ENCODE data around the gene VAMP1.
"Not testable (repeated sequence)": the region's sequence is repeated elsewhere in the genome, so short reads cannot be mapped to it uniquely, and the experiment has no call there.

The VAMP1 gene, protein sequence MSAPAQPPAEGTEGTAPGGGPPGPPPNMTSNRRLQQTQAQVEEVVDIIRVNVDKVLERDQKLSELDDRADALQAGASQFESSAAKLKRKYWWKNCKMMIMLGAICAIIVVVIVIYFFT

GRCh38 chr12:6470375-6471163 lies at the start of gene VAMP1:
Gene VAMP1, minus strand, starts transcription at chr12:6470677. Its CDS starts 146 bp downstream, at chr12:6470531.
- peak; percentile 97 for DNase-seq (ENCODE audit: low read depth in 2 of 2)

GRCh38 chr12:6520186-6520585 lies 49.7 kb upstream of the VAMP1 start:
- no peak for DNase-seq (ENCODE audit: low read depth in 2 of 2)

DNA sequence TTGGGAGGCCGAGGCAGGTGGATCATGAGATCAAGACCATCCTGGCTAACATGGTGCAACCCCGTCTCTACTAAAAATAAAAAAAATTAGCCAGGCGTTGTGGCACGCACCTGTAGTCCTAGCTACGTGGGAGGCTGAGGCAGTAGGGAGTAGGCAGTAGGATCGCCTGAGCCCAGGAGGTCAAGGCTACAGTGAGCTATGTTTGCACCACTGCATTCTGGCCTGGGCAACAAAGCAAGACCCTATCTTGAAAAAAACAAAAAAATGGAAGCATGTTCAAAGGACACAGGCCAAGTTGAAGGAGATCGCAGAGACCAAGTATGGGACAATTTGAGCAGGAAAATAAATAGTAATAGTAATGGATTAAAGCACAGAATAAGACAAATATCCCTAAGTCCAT lies 37.6 kb upstream of the VAMP1 start:
- DNase-seq (ENCODE audit: low read depth in 2 of 2): no peak

- no peak for DNase-seq (ENCODE audit: low read depth in 2 of 2)
These were observed 36.9 kb upstream of the VAMP1 start for GRCh38 chr12:6507102-6507998.

- no peak for DNase-seq (ENCODE audit: low read depth in 2 of 2)
These were observed 30.0 kb upstream of the VAMP1 start for GRCh38 chr12:6500466-6500865.

DNA sequence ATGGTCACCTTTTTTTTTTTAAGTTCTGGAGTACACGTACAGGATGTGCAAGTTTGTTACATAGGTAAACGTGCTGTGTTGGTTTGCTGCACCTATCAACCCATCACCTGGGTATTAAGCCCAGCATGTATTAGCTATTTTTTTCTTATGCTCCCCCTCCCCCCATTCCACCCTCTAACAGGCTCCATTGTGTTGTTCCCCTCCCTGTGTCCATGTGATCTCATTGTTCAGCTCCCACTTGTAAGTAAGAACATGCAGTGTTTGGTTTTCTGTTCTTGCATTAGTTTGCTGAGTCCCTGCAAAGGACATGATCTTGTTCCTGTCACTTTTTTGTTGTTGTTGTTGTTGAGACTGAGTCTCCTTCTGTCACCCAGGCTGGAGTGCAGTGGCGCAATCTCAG lies 26.8 kb upstream of the VAMP1 start:
- not testable (repeated sequence) for DNase-seq (ENCODE audit: low read depth in 2 of 2)

- no peak for DNase-seq (ENCODE audit: low read depth in 2 of 2)
These were observed 24.5 kb upstream of the VAMP1 start for GRCh38 chr12:6494968-6495367.

DNA sequence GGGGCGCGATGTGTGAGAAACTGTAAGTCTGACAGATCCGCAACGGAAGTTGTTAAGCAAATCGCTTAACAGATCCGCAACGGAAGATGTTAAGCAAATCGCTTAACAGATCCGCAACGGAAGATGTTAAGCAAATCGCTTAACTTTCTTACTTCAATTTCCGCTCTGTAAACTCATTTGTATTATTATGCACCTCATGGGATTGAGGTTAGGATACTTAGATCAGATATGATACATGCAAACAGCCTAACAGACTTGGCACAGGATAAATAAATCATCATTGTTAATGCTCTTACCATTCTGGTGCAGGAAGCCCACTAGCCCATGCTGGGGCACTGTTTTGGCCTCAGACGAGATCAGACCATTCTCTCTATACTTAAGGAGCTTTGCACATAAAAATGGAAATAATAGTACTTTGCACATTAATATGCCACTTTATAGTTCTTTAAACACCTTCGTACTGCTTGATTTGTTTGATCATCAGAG lies 23.8 kb upstream of the VAMP1 start:
- no peak for DNase-seq (ENCODE audit: low read depth in 2 of 2)

DNA sequence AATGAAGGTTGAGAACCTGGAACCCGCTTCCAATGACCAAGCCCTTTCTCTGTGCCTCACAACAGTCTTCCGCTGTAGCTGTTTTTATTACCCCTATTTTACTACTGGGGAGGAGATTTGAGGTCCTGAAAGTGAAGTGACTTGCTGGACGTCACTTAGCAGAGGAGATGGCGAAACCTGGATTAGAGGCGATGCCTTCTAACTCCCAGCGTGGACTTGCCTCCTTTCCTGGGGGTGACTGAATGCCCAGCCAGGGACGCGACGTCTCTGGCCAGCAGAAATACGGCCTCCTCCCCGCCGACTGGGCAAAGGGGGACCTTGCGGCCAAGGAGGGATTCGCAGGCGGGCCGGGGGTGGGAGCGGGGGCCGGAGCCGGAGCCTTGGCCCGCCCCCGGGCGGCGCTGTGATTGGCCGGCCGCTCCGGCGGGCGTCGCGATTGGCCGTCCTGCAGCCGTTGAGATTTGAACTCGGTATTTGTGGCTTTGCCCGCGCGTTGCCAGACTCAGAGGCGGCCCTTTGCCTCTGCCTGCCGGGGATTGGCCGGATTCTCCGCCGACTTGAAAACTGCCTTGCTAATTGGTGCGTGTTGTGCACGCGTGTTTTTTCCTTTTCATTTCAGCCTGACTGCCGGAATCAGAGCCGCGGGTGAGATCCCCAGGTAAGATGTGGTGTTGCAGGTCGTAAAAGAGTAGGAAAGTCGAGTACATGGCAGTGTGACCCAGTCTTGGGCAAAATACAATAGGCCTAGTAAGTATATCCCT lies 23.2 kb upstream of the VAMP1 start, which contains the start of gene NCAPD2:
Gene NCAPD2, plus strand, starts transcription at position 606 of the 761 bp plus-strand sequence. CDS start 997 bp downstream, outside the sequence.
- DNase-seq (ENCODE audit: low read depth in 2 of 2): peak; percentile 88 to 93

DNA sequence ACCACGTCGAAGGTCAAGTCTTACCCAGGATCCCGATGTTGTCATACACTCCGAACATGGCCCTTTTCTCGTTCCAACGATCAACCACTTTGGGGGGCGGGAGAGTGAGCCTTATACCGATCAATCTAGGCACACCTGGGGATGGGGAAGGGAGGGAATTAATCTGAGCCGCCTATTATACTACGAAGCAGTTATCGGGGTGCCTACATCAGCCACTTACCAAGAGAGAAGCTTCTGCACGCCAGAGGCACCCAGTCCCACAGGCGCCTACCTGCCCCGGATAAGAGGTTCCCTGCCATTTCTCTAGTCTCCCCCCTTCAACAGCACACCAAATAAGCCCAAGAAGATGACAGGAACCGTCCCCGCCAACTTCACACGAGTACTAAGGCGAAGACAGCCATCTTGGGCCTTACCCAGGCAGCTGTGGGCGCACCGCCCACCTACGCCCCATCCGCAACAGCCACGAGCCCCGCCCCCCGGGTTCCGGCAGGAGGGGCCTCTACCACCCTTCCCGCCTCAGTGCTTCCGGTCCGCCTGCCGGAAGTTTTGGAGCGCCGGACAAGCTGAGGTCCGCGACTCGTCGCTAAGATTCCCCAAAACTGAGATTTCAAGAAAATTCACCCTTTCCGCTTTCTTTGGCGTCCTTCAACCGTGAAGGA lies 22.5 kb upstream of the VAMP1 start, which contains the start of gene MRPL51:
Gene MRPL51, minus strand, starts transcription at position 425 of the 659 bp plus-strand sequence. Its CDS starts 126 bp downstream, at position 299.
- DNase-seq (ENCODE audit: low read depth in 2 of 2): peak; percentile 99

DNA sequence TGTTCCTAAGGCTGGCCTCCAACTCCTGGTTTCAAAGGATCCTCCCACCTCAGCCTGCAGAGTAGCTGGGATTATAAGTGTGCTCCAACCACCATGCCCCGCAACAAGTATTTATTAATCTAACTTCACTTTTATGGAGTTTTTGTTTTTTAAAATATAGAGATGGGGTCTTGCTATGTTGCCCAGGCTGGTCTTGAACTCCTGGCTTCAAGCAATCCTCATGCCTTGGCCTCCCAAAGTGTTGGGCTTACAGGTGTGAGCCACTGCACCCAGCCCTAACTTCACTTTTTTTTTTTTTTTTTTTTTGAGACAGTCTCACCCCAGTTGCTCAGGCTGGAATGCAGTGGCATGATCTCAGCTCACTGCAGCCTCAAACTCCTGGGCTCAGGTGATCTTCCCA lies 20.2 kb upstream of the VAMP1 start:
- DNase-seq (ENCODE audit: low read depth in 2 of 2): not testable (repeated sequence)

GRCh38 chr12:6489449-6489848 lies 19.0 kb upstream of the VAMP1 start:
- DNase-seq (ENCODE audit: low read depth in 2 of 2): no peak

DNA sequence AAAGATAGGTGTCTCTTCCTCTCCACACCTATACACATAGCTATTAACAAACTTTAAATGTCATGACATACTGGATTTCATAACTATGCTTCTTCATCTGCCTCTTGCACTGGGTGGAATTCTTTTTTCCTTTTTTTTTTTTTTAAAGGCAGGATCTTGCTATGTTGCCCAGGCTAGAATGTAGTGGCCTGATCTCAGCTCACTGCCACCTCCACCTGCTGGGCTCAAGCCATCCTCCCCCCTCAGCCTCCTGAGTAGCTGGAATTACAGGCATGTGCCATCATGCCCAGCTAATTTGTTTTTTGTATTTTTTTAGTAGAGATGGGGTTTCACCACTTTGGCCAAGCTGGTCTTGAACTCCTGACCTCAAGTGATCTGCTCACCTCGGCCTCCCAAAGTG lies 17.8 kb upstream of the VAMP1 start:
- no peak for DNase-seq (ENCODE audit: low read depth in 2 of 2)

DNA sequence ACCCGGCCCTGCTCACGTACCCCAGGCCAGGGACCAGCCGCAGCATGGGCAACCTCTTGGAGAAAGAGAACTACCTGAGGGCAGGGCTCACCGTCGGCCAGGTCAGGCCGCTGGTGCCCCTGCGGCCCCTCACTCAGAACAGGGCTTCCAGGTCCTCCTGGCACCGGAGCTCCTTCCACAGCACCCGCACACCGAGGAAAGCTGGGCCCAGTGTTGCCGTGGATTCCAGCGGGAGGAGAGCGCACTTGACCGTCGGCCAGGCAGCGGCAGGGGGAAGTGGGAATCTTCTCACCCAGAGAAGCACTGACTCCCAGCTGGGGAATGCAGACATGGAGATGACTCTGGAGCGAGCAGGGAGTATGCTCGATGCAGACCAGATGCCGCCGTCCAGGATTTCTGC lies 7.9 kb upstream of the VAMP1 start:
- no peak for DNase-seq (ENCODE audit: low read depth in 2 of 2)

- not testable (repeated sequence) for DNase-seq (ENCODE audit: low read depth in 2 of 2)
These were observed 7.3 kb upstream of the VAMP1 start for GRCh38 chr12:6477601-6478377.

DNA sequence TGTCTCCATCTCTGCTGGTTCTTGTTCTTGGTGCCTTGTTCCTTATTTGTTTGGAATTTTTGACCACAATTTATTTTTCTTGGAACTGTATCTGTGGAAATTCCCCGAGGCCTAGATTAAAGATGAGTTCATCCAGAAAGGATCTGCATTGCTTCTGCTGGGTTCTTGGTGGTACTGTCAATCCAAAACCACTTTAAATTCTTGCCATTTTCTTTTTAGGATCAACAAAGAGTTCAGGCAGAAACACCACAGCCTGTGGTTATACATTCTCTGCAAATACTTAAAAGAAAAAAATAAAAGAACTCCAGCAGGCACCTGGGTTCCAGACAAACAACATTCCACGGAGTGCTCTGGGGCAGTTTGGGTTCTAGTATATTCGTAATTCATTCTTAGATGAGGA lies 6.0 kb upstream of the VAMP1 start:
- DNase-seq (ENCODE audit: low read depth in 2 of 2): no peak

- not testable (repeated sequence) for DNase-seq (ENCODE audit: low read depth in 2 of 2)
These were observed 4.9 kb upstream of the VAMP1 start for GRCh38 chr12:6475233-6475975.

DNA sequence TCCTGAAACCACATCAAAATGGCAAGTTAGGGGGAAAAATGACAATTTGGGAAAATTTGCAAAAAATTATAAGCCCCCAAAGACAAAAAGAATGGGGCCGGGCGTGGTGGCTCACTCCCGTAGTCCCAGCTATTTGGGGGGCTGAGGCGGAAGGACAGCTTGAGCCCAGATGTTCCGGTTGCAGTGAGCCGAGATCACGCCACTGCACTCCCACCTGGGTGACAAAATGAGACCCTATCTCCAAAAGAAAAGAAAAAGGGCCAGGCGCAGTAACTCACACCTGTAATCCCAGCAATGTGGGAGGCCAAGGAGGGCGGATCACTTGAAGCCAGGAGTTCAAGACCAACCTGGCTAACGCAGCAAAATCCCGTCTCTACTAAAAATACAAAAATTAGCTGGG lies 2.0 kb upstream of the VAMP1 start:
- no peak for DNase-seq (ENCODE audit: low read depth in 2 of 2)

DNA sequence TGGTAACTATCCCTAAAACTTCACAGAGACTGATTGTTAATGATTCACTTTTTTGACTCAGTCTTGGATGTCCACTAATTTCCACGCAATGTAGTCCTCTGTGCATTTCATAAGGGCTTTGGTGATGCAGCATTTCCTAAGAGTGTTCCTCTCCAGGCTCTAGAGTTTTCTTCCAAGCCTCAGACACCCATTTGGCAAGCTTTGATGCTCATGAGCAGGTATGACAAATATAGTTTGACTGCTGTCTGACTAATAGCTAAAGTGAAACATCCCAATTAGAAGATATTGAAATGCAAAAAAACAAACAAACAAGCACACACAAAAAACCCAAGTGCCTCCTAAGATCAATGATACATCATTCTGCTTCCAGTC lies 1.5 kb upstream of the VAMP1 start:
- DNase-seq (ENCODE audit: low read depth in 2 of 2): no peak
